DMS53 treated with DMSO at 0.1 percent for 48 hours (cell line): ENCODE data around the gene C8A.

Experiments used
- DNase-seq: peaks from one replicate; lab custom pipeline; 2025; ENCODE audit not compliant: unreplicated experiment; lab: John Stamatoyannopoulos, UW

The C8A gene

DNA sequence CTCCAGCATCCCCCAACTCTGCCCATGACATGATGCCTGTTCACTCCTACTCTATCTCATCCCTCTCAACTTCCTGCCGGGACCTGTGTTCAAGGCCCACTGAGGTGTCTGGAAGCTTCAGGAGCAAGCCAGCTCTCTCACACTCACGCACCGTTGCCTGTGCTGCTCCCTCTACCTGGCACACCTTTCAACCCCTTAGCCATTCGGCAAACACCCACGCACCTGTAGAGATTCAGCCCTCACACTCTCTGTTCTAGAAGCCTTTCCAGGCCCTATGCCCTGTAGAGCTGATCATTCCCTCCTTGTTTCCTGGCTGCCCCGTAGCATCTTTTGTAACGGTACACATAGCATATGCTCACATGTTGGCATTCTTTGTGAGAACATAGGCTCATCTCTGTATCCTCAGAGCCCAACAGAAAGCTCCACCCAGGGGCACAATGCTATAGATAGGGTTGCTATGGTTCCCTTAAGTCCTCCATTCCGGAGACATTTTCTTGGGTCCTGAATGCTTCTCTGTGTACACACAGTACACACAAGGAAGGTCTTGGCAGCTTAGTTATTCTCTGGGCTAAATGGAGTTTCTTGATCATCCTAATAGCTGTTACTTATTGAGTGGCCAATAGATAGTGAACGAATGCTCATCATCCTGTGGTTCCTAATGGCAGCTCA lies 109.9 kb downstream of the C8A start:
- no peak for DNase-seq

DNA sequence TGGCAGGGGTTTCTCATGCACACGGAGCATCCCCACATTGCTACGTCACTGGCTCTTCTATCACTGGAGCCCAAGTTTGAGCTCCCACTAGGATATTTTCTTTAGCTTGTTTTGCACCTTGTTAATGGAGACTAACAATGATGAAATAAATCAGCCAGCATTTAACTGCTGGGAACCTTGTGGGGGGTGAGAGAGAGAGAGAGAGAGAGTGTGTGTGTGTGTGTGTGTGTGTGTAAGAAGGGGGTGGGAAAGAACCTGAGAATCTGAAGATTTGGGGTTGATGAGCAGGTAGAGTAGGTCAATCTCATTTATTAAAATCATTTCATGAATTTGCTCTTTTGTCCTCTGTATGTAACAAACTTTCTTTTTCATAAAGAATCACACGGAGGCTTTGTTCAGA lies 110.6 kb downstream of the C8A start:
- DNase-seq = no peak

DNA sequence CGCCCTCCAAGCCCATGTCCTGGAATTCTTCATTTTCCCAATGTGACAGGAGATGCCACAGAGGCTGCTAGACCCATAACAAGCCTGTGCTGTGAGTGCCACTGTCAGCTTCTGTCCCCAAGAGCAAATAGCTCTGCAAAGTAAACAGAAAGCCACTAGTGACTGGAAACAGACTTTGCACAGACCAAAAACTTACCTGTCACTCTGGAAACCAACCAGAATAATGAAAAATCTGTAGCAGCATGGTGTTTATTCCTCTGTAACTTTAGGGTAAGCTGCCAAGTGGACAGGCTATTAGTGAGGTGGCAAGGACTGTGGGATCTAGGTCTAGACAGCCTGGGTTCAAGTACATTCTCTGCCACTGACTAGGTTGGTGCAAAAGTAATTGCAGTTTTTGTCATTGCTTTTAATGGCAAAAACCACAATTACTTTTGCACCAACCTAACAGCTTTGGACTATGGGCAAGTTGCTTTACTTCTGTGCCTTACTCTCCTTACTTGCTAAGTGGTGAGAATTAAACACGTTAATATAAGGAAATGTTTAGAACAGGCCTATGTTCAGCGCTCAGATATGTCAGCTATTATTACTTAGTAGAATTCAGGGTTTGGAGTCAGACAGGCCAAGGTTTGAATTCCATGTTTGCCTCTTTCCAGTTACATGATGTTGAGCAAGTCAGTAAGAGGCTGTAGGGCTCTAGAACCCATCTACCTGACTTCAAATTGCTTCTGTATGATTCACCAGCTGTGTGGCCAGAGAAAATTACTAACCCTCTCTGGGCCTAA lies 111.5 kb downstream of the C8A start, which contains the start of gene C8B:
C8B (minus strand) TSS at position 100 of the 782 bp plus-strand sequence; CDS start at position 33, 67 bp downstream.
- peak; percentile 9 for DNase-seq

DNA sequence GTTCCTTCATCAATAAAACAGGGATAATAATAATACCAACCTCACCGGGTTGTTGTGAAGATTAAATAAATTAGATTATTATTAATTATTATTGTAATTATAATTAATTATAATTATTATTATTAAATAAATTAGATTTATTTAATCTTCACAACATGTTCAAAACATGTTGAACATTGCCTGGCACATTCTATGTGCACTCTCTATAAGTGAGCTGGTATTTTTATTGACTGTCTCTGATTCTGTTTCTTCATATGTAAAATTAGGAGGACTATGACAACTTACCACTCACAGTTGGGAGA lies 112.1 kb downstream of the C8A start:
- DNase-seq = no peak

DNA sequence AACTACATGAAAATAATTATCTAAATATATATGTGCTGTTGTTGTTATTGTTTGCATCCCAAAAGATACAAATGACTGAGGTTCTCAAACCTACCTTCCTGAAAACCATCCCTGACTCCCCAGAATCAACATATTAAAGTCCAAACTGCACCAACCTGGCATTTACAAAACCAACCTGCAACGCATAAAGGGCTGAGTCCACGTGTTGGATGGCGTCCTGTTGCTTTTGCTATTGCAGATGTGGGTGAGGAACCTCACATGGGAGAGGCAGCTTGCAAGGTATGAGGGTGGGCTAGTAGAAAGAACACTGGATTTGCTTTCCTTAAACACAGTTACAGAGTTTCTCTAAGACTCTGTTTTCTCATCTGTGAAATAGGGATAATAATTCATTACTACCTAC lies 112.8 kb downstream of the C8A start:
- DNase-seq = no peak
